GM12801 (cell line): ENCODE measurements around the gene SLC39A11.

Experiments used
- TF ChIP-seq, protein P1 (sequence below): IDR thresholded peaks from one replicate; pipeline ENCODE4 v1.5.1; 2011; ENCODE audit warnings: control low read depth; ENCODE audit not compliant: insufficient read length; ENCODE audit errors: extremely low read depth

The SLC39A11 gene

DNA sequence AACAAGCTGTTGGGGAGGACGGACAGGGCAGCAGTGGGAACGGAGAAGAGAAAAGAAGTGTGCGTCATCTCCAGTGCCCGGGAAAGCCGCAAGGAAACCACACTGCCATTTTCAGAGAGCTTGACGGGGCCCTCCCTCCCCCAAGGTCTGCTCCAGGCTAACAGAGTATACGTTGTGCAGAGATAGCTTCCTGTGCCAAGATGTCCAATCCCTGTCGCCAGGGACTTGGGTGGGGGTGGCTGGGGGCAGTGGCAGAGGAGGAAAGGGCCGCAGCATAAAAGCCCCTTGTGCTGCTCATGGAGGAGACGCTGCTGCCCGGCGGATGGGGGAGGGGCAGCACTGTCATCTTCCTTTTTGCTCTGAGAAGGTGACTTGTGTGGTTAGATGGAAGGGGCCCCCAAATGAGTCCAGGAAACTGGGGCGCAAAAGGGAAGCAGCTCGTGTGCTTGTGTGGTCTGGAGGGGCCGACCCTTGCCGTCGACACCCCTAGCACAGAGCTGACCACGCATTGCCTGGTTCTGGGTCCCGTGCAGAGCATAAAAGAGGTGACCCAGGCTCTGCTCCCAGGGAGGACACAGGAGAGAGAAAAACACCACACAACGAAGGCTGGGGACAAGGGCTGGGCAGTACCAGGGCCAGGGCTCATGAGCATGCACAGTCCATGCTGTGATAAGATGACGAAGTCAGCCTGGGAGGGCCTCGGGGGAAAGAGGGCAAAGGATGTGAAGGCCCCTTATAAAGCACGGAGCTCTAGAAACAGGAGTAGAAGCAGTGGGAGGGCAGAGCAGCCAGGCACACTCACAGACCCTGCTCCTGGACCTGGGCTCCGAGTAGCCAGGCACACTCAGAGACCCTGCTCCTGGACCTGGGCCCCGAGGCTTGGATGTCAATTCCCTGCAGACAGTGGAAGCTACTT, 372.7 kb downstream of the SLC39A11 start:
- TF ChIP-seq, protein P1, sequence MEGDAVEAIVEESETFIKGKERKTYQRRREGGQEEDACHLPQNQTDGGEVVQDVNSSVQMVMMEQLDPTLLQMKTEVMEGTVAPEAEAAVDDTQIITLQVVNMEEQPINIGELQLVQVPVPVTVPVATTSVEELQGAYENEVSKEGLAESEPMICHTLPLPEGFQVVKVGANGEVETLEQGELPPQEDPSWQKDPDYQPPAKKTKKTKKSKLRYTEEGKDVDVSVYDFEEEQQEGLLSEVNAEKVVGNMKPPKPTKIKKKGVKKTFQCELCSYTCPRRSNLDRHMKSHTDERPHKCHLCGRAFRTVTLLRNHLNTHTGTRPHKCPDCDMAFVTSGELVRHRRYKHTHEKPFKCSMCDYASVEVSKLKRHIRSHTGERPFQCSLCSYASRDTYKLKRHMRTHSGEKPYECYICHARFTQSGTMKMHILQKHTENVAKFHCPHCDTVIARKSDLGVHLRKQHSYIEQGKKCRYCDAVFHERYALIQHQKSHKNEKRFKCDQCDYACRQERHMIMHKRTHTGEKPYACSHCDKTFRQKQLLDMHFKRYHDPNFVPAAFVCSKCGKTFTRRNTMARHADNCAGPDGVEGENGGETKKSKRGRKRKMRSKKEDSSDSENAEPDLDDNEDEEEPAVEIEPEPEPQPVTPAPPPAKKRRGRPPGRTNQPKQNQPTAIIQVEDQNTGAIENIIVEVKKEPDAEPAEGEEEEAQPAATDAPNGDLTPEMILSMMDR = no peak

DNA sequence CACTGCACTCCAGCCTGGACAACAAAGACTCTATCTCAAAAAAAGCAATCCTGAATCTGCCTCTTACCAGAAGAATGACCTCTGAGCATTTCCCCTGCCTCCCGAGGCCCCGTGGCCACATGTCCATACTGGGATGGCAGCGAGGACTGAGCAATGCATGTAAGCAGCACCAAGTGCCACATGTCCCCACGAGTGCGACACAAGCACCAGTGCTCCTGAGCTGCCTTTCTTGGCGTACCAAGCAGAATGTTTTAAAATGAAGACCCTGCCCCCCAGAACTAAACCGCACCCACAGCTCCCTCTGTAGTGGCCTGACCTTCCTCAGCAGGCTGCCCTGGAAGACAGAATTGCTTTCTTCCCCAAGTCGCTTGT, 373.3 kb downstream of the SLC39A11 start:
- TF ChIP-seq, protein P1 = no peak

DNA sequence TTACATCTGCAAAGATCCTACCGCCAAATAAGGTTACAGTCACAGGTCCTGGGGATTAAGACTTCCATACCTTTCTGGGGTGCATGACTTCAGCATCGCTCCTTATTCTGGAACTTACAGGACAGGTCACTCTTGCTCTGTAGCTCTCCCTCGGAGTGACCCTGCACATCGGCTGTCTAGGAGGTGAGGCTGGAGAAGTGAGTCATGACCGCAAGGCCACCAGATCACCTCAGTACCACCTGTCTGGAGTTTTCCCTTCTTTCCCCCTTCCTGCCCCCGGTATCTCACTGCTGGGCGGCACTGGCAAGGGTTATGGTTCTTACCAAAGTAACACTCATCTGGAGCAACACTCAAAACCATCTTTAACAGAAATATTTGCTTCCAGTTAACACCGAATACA, 374.8 kb downstream of the SLC39A11 start:
- TF ChIP-seq, protein P1 = no peak

DNA sequence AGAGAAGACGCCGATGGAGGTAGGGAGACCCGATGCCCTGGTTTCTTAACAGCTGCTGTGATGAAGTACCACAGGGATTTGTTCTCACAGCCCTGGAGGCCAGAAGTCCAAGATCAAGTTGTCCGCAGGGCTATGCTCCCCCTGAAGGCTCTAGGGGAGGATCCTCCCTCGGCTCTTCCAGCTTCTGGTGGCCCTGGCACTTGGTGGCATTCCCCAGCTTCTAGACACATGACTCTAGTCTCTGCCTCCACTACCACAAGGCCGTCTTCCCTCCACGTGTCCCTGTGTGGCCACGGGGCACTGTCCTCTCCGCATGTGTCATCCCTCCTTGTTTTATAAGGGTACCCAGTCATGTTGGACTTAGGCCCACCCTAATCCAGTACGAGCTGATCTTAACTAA, 375.2 kb downstream of the SLC39A11 start:
- TF ChIP-seq, protein P1 = no peak

DNA sequence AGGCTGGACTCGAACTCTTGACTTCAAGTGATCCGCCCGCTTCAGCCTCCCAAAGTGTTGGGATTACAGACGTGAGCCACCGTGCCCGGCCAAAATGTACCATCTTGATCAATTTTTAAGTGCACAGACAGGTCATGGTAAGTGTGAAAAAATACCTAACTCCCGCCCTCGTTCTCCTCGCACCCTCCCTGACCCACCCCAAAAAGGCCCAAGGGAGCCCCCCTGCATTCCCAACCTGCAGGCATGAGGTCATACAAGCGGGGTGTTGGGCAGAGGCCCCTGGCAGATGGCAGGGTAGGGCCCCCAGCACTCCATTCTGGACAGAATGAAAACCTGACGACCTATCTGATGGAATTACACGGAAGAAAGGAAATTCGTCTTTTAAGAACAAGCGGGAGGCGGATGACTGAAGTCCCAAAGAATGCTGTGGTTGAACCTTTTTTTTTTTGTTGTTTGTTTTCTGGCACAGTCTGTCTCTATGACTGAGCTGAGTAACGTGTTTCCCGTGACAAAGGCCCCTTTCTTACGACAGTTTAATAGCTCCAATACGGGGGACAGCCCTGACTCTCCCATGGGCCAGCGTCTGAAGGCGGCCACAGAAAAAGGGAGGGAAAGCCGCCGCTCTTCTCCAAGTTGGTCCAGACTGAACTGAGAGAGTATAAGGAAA, 376.4 kb downstream of the SLC39A11 start:
- TF ChIP-seq, protein P1 = no peak

DNA sequence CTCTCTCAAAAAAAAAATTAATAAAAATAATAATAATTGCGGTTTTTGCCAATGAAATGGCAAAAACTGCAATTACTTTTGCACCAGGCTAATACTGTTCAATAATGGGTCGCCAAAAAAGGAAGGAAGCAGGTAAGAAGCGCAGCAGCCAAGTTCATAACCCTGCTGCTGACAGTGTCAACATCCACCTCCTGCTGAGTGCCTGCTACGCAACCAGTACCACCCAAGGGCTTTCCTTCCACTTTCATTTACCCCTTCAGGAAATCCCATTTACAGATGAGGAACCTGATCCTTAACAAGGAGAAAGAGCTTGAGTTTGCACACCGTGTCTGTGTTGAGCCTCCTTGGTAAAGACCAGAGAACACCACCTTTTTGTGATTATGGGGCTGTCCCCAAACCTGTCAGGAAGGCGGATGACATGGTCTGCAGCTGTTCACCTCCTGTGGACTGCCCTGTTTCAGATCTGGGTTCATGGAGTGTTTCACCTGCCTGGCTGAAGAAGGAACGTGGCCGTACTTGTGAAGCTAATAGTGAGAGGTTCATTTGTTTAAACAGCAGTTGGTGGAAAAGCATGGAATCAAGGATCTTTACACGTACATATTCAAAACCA, 378.0 kb downstream of the SLC39A11 start:
- TF ChIP-seq, protein P1 = no peak

DNA sequence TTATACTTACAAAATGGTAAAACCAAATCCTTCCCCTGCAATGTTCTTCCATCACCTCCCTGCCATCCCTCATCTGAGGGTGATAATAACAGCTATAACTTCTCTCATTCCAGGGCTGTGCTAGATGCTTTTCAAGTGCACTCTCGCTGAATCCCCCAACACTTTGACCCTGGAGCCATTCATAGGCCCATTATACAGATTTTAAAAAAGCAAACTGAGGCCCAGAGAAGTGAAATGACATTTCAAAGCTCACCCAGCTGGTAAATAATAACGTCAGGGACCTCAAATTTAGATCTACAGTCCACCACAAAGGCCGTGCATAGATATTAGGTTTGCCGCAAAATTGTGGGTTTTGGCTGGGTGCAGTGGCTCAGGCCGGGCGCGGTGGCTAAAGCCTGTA, 378.8 kb downstream of the SLC39A11 start:
- TF ChIP-seq, protein P1 = no peak
